Fibroblast of lung (primary cell): ENCODE data around the gene OR7G3.

Source experiments
- EZH2 ChIP-seq: IDR thresholded peaks from 2 replicates; pipeline ENCODE4 v1.5.1; 2012; ENCODE audit warnings: low read length, control low read depth, mild to moderate bottlenecking; ENCODE audit errors: missing control alignments
- TF ChIP-seq, protein P1 (sequence below), 2 donors: IDR thresholded peaks in 1 of 2; conservative IDR thresholded peaks in 1 of 2; 1 replicate in 1 of 2; 2 replicates in 1 of 2; pipeline ENCODE4 v1.5.1; 2011 to 2012; ENCODE audit warnings: low read length in 2 of 2, control low read depth in 1 of 2, inconsistent platforms in 1 of 2, low read depth in 1 of 2, mild to moderate bottlenecking in 1 of 2

DNA sequence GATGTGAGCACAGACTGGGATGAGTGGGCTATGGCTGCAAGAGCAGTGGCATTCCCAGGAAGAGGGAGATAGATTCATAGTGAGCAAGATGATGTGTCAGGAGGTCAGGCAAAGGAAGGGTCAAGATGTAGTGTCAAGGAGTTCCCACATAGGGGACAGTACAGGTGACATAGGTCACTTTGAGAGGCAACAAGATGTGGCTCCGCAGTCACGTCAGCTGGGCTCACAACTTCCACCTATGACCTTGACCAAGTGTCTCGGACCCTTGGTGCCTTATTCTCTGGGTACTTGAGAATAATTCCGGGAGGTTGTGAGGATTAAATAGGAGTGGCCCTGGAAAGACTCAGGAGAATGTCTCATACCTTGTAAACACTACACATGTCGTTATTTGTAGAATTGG lies 23.9 kb upstream of the OR7G3 start:
- TF ChIP-seq, protein P1, sequence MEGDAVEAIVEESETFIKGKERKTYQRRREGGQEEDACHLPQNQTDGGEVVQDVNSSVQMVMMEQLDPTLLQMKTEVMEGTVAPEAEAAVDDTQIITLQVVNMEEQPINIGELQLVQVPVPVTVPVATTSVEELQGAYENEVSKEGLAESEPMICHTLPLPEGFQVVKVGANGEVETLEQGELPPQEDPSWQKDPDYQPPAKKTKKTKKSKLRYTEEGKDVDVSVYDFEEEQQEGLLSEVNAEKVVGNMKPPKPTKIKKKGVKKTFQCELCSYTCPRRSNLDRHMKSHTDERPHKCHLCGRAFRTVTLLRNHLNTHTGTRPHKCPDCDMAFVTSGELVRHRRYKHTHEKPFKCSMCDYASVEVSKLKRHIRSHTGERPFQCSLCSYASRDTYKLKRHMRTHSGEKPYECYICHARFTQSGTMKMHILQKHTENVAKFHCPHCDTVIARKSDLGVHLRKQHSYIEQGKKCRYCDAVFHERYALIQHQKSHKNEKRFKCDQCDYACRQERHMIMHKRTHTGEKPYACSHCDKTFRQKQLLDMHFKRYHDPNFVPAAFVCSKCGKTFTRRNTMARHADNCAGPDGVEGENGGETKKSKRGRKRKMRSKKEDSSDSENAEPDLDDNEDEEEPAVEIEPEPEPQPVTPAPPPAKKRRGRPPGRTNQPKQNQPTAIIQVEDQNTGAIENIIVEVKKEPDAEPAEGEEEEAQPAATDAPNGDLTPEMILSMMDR (conservative IDR thresholded peaks at IDR 0.05 in 1 of 2, IDR thresholded peaks at IDR 0.05 in 1 of 2; ENCODE audit: low read depth in 1 of 2, low read length in 2 of 2) = no peak
- TF ChIP-seq EZH2 = no peak
